NCI-H2196 (cell line): ENCODE data around the gene RBKS.

Source experiments
- DNase-seq: peaks from one replicate; lab custom pipeline; 2025; ENCODE audit not compliant: unreplicated experiment; lab: John Stamatoyannopoulos, UW

Gene RBKS

DNA sequence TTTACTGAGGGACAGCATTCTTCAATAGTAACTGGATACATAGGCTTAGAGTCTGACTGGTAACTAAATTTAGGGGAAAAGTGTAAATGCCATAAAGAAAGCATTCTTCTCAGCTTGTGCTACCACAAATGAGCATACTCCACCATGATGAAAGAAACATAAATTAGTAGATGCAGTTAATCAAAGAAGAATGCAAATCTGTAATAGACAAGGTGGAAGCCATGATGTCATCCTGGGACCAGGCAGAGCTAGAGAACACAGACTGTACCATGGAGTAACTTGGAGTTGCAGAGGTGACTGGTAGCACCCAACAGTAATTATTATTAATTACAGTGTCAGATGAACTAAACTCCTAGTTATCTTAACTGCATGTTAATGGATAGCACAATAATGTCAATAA is 51.7 kb downstream of the RBKS start:
- DNase-seq = no peak

DNA sequence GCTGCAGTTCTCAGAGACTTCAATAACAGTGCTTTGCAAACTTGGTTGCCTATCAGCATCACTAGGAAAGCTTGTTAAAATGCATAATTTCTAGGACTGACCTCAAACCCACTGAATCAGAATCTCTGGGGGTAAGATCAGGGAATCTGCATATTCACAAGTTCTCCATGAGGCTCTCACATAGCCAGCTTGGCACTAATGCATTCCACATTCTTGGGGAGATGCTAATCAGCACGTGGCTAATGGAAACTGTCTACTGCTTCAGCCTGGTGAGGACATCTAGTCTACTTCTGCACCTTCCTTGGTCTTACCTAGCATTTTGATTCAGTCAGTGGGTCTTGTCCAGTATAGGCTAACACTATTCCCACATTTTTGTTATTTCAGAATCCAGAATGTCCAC is 56.3 kb downstream of the RBKS start:
- no peak for DNase-seq

DNA sequence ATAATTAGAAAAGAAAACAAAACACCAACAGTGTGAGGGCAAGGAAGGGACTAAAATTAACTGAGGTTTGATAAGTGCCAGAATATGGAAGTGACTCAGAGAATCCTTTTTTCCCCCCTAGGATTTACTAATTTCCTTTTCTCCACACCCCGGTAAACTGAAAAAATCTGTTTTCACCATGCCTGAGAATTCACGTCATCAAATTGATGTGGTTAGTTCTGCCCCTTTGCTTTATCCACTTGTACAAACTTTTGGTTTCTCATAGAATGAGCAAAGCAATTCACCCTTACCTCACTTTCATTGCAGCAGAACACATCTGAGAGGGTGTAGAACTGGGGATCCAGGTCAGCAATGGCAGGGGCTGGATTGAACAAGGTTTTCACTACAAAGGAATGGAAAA is 57.8 kb downstream of the RBKS start:
- no peak for DNase-seq

- no peak for DNase-seq
Observed at GRCh38 chr2:27831279-27832050, 58.7 kb downstream of the RBKS start.

- no peak for DNase-seq
Observed at GRCh38 chr2:27830656-27831055, 59.5 kb downstream of the RBKS start.

DNA sequence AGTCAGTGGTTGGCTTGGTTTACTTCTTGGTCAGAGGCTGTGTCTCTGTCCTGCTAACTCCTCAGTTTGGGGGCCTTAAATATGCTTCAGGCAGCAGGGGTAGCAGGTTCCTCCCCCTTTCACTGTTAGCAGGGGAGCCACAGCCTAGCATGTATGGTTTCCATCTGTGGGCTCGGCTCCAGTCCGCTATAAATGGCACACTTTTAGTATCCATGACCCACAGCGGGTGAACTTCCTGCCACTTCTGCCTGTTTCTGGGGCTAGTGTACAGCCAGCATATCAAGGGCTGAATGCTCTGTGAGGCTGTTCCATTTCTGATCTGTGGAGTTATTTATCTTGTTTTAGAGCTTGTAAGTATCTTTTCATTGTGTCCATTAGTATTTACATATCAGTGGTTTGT is 60.4 kb downstream of the RBKS start:
- no peak for DNase-seq

GRCh38 chr2:27828305-27828704 is 61.9 kb downstream of the RBKS start:
- DNase-seq = peak; percentile 46

GRCh38 chr2:27824401-27824800 is 65.8 kb downstream of the RBKS start:
- DNase-seq = no peak

GRCh38 chr2:27823569-27823968 is 66.6 kb downstream of the RBKS start:
- DNase-seq = no peak

GRCh38 chr2:27823135-27823534 is 67.1 kb downstream of the RBKS start:
- no peak for DNase-seq

GRCh38 chr2:27822049-27822448 is 68.1 kb downstream of the RBKS start:
- no peak for DNase-seq

DNA sequence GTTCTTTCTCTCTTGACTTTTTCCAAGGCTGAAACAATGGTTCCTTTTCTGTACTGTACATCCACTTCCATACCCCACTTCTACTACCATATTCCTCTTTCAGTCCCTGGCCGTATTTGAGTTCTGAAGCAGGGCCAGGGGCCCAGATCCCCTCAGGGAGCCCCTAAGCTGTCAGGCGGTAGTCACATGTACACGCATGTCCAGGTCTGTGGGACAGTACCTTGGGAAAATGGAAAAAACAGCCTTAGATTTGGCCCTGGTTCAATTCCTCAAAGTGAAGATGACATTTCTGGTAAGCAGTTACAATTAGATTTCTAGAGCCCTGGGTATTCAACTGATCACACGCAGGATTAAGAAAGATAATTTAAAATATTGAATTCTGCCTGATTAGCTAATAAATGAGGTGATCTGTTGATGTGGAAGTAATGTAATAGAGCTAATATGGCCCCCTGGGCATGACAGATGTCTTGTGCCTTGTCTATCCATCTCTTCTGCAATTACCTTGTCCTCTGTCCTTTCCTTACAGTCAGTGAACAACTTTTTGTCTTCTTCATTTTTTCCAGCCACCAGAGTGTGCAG is 74.2 kb downstream of the RBKS start:
- DNase-seq = no peak

GRCh38 chr2:27814758-27815157 is 75.4 kb downstream of the RBKS start:
- DNase-seq = no peak

GRCh38 chr2:27811768-27812167 is 78.4 kb downstream of the RBKS start:
- no peak for DNase-seq

- no peak for DNase-seq
Observed at GRCh38 chr2:27810455-27810854, 79.7 kb downstream of the RBKS start.

DNA sequence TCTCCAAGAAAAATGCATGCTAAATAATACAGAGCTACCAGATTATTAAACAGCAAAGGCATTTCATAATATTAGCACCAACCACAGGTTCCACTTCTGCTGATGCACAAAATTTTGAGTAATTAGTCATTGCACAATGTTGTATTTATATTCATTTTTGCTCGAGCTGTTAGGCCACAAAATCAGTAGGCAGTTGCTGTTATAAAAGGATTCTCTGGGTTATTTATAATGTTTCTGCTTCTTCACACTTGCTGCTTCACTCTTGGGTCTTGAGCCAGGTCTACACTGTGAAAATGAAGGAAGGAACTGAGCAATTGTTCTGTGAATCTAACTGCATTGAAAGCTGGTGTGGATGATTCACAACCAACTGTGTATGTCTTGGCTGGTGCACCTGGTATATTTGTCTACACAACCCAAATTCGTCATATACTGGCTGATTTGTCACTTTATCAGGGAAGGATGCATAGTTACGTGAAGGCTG is 80.4 kb downstream of the RBKS start:
- DNase-seq = no peak

DNA sequence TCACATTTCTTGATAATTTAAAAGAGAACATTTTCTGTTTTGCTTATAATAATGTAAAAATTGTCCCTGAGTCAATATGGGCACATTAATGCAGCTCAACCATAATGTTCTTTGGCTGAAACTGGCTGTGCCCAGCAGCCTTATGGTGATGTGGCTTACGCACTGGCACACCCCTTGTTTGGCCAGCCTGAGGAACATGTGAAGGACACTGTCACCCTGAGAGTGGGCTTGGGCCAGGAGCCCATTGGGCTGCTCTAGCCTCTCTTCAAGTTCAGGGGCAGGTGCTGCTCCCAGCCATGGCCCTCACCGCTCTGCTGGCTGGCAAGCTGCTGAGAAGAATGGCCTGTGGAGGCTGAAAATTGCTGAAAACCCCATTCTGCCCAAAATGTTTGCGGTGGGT is 81.2 kb downstream of the RBKS start:
- no peak for DNase-seq

DNA sequence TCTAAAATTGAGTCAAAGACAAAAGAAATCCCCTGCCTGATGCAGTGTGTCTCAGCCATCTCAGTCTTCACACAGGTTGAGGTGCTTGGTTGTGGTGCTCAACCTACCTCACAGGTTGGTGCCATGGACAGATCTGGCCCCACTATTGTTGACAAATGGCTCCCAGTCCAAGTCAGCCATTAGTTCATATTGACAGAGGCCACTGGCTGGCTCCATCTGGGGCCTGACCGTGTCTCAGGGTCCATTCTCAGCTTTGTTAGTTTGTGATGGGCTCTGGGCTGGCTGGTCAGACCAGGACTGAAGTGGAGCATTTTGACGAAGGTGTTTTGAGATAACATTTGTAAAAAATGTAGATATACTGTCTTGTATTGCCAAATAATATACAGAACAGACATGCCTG is 81.8 kb downstream of the RBKS start:
- DNase-seq = no peak

DNA sequence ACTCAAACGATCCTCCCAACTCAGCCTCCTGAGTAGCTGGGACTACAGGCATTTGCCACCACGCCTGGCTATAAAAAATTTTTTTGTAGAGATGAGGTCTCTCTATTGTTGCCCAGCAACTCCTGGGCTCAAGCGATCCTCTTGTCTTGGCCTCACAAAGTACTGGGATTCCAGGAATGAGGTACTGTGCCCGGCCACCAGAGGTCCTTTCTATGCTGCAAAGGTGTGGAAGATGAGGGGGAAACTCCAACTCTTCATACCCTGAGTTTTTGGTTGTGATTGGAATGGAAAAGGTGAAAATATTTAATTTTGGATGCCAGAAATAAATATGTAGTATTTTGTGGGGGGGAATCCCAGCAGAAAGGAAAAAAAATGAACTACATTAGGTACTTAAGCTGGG is 82.7 kb downstream of the RBKS start:
- DNase-seq = peak; percentile 17

- DNase-seq = no peak
Observed at GRCh38 chr2:27806311-27807059, 83.7 kb downstream of the RBKS start.

DNA sequence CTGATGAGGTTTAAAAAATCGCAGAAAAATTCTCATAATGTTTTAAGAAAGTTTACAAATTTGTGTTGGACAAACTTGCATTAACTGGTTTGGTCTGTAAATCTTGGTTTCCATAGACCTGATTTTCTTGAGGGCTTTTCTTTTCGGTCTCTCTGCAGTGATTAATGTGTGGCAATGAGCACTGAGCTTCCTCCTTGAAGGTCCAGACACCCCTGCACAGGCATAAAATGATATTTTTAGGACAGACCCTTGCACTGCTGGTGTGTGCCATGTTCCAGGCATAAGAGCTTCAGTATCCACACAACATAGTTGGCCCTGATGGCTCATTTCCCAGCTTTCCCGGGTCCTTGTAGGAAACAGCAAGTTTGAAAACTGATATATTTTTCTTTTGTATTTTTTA is 85.0 kb downstream of the RBKS start:
- DNase-seq = no peak

GRCh38 chr2:27804146-27804545 is 86.0 kb downstream of the RBKS start:
- no peak for DNase-seq
